K562 (cell line): Measurements from ENCODE around the gene MMP21. TPM values are rescaled to one million over a fixed set of nuclear protein-coding genes. Genes with fewer than 3 reads are reported as not detected.
A peak's percentile ranks its signal among the peaks of the same experiment; 100 is the strongest.

Experiments
- ATAC-seq: fragments of 200-7000 bp; cut with Tn5 transposase; 3 replicates; pipeline ENCODE4 v1.9.1; 2020; ENCODE audit warnings: moderate library complexity
- BruUV-seq: library from RNA; stranded (reverse); fragments of 400-500 nt; replicated peaks from 2 replicates; lab custom pipeline; 2021; lab: Mats Ljungman, UMichigan
- CTCF ChIA-PET: fragments of 300-600 bp; formaldehyde crosslinking; extraction: SDS; loops from one replicate; lab custom pipeline; 2021; ENCODE audit warnings: low intra/inter-chr PET ratio; lab: Yijun Ruan, JAX
- POLR2A ChIA-PET: fragments of 300-600, 350-650 bp; sonication (Branson Sonifier 250); formaldehyde crosslinking; extraction: SDS; loops from one replicate; lab custom pipeline; 2021; ENCODE audit warnings: antibody characterized with exemption, inconsistent platforms; lab: Yijun Ruan, JAX
- DNase-seq, 4 experiments: peaks; one replicate each; pipeline versions ENCODE4 v3.0.0 to v3.0.0-alpha.2; 2011 to 2018; ENCODE audit warnings: low spot score in 3 of 4, mixed read lengths in 3 of 4; ENCODE audit errors: extremely low read depth in 1 of 4
- FAIRE-seq: peaks from 2 replicates; lab custom pipeline; 2011; peaks lifted over from hg19 to GRCh38; lab: Jason Lieb, UNC
- H2AFZ ChIP-seq: 2 replicates; pipeline ENCODE4 v1.6.0; 2011; ENCODE audit warnings: low read depth, low read length, control low read depth, inconsistent platforms
- H3K27ac ChIP-seq: fragments of 200-600 bp; 3 replicates; pipeline ENCODE4 v1.8.0; 2011; ENCODE audit warnings: low read depth, mild to moderate bottlenecking, control low read depth, inconsistent platforms, low read length, moderate library complexity, mixed read lengths; ENCODE audit errors: extremely low read depth
- H3K27me3 ChIP-seq, 2 experiments: fragments of 300-600 bp in 1 of 2; 2 replicates in 1 of 2; 3 replicates in 1 of 2; pipeline versions ENCODE4 v1.6.0 to v1.8.0; 2011; ENCODE audit warnings: inconsistent platforms in 2 of 2, low read length in 2 of 2, mild to moderate bottlenecking in 1 of 2, mixed read lengths in 1 of 2, moderate library complexity in 1 of 2; ENCODE audit not compliant: control insufficient read depth in 2 of 2, insufficient read depth in 2 of 2
- H3K36me3 ChIP-seq: fragments of 300-600 bp; 3 replicates; pipeline ENCODE4 v1.8.0; 2011; ENCODE audit warnings: mild to moderate bottlenecking, low read length, inconsistent platforms; ENCODE audit not compliant: control insufficient read depth, insufficient read depth
- H3K4me1 ChIP-seq, 2 experiments: fragments of 200-600 bp in 1 of 2; replicated peaks in 1 of 2; 2 replicates in 1 of 2; 3 replicates in 1 of 2; pipeline versions ENCODE4 v1.5.1 to v1.8.0; 2011; ENCODE audit warnings: inconsistent platforms in 2 of 2, low read length in 2 of 2, mild to moderate bottlenecking in 1 of 2, mixed read lengths in 1 of 2, moderate library complexity in 1 of 2; ENCODE audit not compliant: control insufficient read depth in 2 of 2, insufficient read depth in 2 of 2
- H3K4me2 ChIP-seq: 2 replicates; pipeline ENCODE4 v1.6.1; 2011; ENCODE audit warnings: low read length, control low read depth, inconsistent platforms, mixed read lengths; ENCODE audit not compliant: insufficient read depth
- H3K4me3 ChIP-seq: fragments of 200-600 bp; sonication (generic), shearing (Covaris generic); 2 replicates; pipeline ENCODE4 v1.5.1; 2016; ENCODE audit warnings: control low read depth, inconsistent platforms
- H3K79me2 ChIP-seq: fragments of 200-600 bp; 3 replicates; pipeline ENCODE4 v1.8.0; 2011; ENCODE audit warnings: low read length, inconsistent platforms; ENCODE audit not compliant: control insufficient read depth, insufficient read depth
- H3K9ac ChIP-seq, 2 experiments: 2 replicates each; pipeline versions ENCODE4 v1.6.0 to v1.6.1; 2011; ENCODE audit warnings: low read depth in 2 of 2, low read length in 2 of 2, control low read depth in 1 of 2, inconsistent platforms in 1 of 2, mild to moderate bottlenecking in 1 of 2, mixed read lengths in 1 of 2; ENCODE audit not compliant: insufficient read depth in 1 of 2
- H3K9me1 ChIP-seq: one replicate; pipeline ENCODE4 v1.6.0; 2011; ENCODE audit warnings: inconsistent platforms, mild to moderate bottlenecking, low read length, moderate library complexity; ENCODE audit not compliant: control insufficient read depth, insufficient read depth
- H3K9me3 ChIP-seq: replicated peaks from 2 replicates; pipeline ENCODE4 v1.5.1; 2011; ENCODE audit warnings: low read depth, low read length, inconsistent platforms; ENCODE audit not compliant: control insufficient read depth, insufficient read depth
- H4K20me1 ChIP-seq: replicated peaks from 2 replicates; pipeline ENCODE4 v1.6.1; 2011; ENCODE audit warnings: low read length, inconsistent platforms, mixed read lengths; ENCODE audit not compliant: control insufficient read depth, insufficient read depth
- MEIS2 ChIP-seq: fragments of 450-650 bp; IDR thresholded peaks from 2 replicates; pipeline ENCODE4 v1.6.1; 2014; ENCODE audit warnings: mild to moderate bottlenecking; ENCODE audit not compliant: partially characterized antibody
- MTA1 ChIP-seq: fragments of 450-650 bp; IDR thresholded peaks from 2 replicates; pipeline ENCODE4 v1.6.1; 2017; ENCODE audit warnings: borderline replicate concordance
- PHF21A ChIP-seq: fragments of 450-650 bp; IDR thresholded peaks from 2 replicates; pipeline ENCODE4 v1.6.1; 2017; ENCODE audit warnings: low read depth, borderline replicate concordance
- ZC3H4 ChIP-seq: sonication (generic); formaldehyde crosslinking; IDR thresholded peaks from 2 replicates; pipeline ENCODE4 v1.9.0; 2021; ENCODE audit warnings: missing genetic modification reagents, borderline replicate concordance
- WGBS: fragments of 100-300 bp; shearing (Covaris generic); methylation state at CpG from one replicate; pipeline ENCODE4 v1.1.6; 2016; ENCODE audit warnings: low coverage, mixed read lengths; ENCODE audit not compliant: insufficient coverage; ENCODE audit errors: missing lambda C conversion rate; 5-methylcytosine and 5-hydroxymethylcytosine counted together
- in situ Hi-C: fragments of 300-500 bp; cut with MboI; formaldehyde crosslinking; loops from 4 replicates; pipeline ENCODE4 v1.15.0; 2018; ENCODE audit warnings: inconsistent platforms, mixed read lengths
- intact Hi-C: fragments of 100-400 bp; cut with micrococcal nuclease; formaldehyde crosslinking; loops from 2 replicates; pipeline ENCODE4 v1.14.2; 2022
- polyA plus RNA-seq, 8 experiments: library from polyadenylated mRNA; depleted of rRNA in 4 of 8; stranded (reverse) in 5 of 8; unstranded in 3 of 8; fragments of >200 nt; fragmentation: Nextera tagmentation in 2 of 8; fragmentation: Illumina TruSeq in 1 of 8; extraction: Ambion mirVana in 2 of 8; extraction: Trizol in 1 of 8; gene quantifications; 2 replicates each; pipeline versions ENCODE4 v1.2.1 to v1.2.3, GENCODE V29; 2011 to 2014; ENCODE audit warnings: inconsistent platforms in 1 of 8, missing spikeins in 1 of 8
- total RNA-seq, 7 experiments: library from RNA; depleted of rRNA in 6 of 7; stranded (reverse); fragments of >200 nt in 6 of 7; fragmentation: Illumina TruSeq in 2 of 7; extraction: Trizol in 2 of 7; gene quantifications; 2 replicates each; pipeline versions ENCODE4 v1.2.1 to v1.2.3, GENCODE V29; 2011 to 2021; ENCODE audit warnings: low replicate concordance in 1 of 7
- TF ChIP-seq, protein P1 (sequence below): fragments of 450-650 bp; IDR thresholded peaks from 2 replicates; pipeline ENCODE4 v1.6.1; 2016

The MMP21 gene
- total and polyA plus RNA-seq, 9 of the 15 experiments (the other 6 are each of a cell fraction or from before 2014, with no cell fraction given): not detected

DNA sequence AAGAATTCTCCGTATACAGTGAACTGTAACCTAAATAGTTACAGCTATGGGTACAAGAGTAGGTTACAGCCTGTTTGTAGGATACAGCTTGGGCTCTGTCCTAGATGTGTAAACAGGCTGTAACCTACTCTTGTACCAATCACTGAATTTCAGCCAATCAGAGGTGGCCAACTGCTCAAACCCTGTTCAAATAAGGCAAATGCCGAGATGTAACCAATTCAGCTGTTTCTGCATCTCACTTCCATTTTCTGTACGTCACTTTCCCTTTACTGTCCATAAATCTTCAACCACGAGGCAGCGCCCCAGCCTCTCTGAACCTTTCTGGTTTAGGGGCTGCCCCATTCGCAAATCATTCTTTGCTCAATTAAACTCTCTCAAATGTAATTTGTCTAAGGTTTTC lies 8.3 kb upstream of the MMP21 start:
- POLR2A ChIA-PET: interaction anchor here (0.8 to 1.4 kb wide), 4 partner anchors 10 to 21 kb away, joined by 3 to 5 read pairs (median 3); no protein-coding TSS in a partner anchor
- peak in 1 of 4 experiments; percentile 9 for DNase-seq
- no peak for FAIRE-seq
- Histone ChIP-seq H3K36me3 (no peaks in the 10 kb centered on the region), H3K27me3 (no peaks in the 10 kb centered on the region), H3K79me2 (no peaks in the 10 kb centered on the region), H3K4me3 (no peak overlapping the region), H3K4me2 (no peak overlapping the region), H4K20me1 (no peaks in the 10 kb centered on the region), H3K9me1 (no peaks in the 10 kb centered on the region), H3K4me1 (peaks cover 0 to 5% of the 10 kb centered on the region in 2 experiments; a peak in 2 of 5 replicates), H3K9ac (no peak overlapping the region), H3K9me3 (no peaks in the 10 kb centered on the region), H2AFZ (peak overlapping the region; percentile 68)
- intact Hi-C loops (no loop called here), in situ Hi-C loops (no loop called here)
- ATAC-seq: peak; percentile 29
- 10% methylated on average over 3 of the region's 6 CpGs for WGBS
- CTCF ChIA-PET: interaction anchor here (0.7 to 0.8 kb wide), 2 partner anchors 21 to 79 kb away, joined by 3 read pairs; no protein-coding TSS in a partner anchor
- no peak for TF ChIP-seq MTA1
- TF ChIP-seq, protein P1, sequence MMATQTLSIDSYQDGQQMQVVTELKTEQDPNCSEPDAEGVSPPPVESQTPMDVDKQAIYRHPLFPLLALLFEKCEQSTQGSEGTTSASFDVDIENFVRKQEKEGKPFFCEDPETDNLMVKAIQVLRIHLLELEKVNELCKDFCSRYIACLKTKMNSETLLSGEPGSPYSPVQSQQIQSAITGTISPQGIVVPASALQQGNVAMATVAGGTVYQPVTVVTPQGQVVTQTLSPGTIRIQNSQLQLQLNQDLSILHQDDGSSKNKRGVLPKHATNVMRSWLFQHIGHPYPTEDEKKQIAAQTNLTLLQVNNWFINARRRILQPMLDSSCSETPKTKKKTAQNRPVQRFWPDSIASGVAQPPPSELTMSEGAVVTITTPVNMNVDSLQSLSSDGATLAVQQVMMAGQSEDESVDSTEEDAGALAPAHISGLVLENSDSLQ: 0 out of 2 replicates have a peak, but pooled peaks have one; percentile 42
- no peak for TF ChIP-seq ZC3H4 (CRISPR knock-in tag)
- TF ChIP-seq MEIS2: peak; percentile 64
- TF ChIP-seq PHF21A: no peak
- TF ChIP-seq, all 486 proteins: peak for 2
- BruUV-seq: no TSS peak
- no peak overlapping the region for H3K27ac ChIP-seq
